Cardiac fibroblast (primary cell): ENCODE data around the gene ZNF835.

Source experiments
- DNase-seq, 2 donors: peaks; one replicate each; pipeline versions ENCODE4 v3.0.0 to v3.0.0-alpha.2; 2010; ENCODE audit warnings: low read depth in 2 of 2
- H3K4me3 ChIP-seq, 2 donors: replicated peaks in 1 of 2; 1 replicate in 1 of 2; 2 replicates in 1 of 2; pipeline ENCODE4 v1.5.1; 2011; ENCODE audit warnings: low read depth in 2 of 2, low read length in 2 of 2, mild to moderate bottlenecking in 2 of 2, moderate library complexity in 1 of 2
- CTCF ChIP-seq: IDR thresholded peaks from one replicate; pipeline ENCODE4 v1.5.1; 2011; ENCODE audit warnings: low read depth, mild to moderate bottlenecking, low read length, inconsistent platforms

ZNF835 gene

GRCh38 chr19:56671613-56671994 lies at the start of gene ZNF835:
Gene ZNF835, minus strand, starts transcription at chr19:56671757. Its CDS starts 6,559 bp downstream, at chr19:56665198.
- TF ChIP-seq CTCF: no peak
- H3K4me3 ChIP-seq: peak within 1 kb of the TSS in 1 of 2 donors; percentile 27
- DNase-seq: peak; percentile 53 to 58

- TF ChIP-seq CTCF: no peak
- no peak overlapping the region for H3K4me3 ChIP-seq
- peak in 1 of 2 donors; percentile 1 for DNase-seq
Observed at GRCh38 chr19:56720281-56720680, 48.7 kb upstream of the ZNF835 start.

GRCh38 chr19:56718231-56718630 lies 46.7 kb upstream of the ZNF835 start:
- TF ChIP-seq CTCF: no peak
- H3K4me3 ChIP-seq: no peak overlapping the region
- DNase-seq: no peak

GRCh38 chr19:56712611-56713276 lies 41.2 kb upstream of the ZNF835 start:
- no peak for TF ChIP-seq CTCF
- DNase-seq: no peak
- no peak overlapping the region for H3K4me3 ChIP-seq

- no peak for DNase-seq
- H3K4me3 ChIP-seq: no peak overlapping the region
- TF ChIP-seq CTCF: no peak
Observed at GRCh38 chr19:56710437-56710836, 38.9 kb upstream of the ZNF835 start.

- no peak overlapping the region for H3K4me3 ChIP-seq
- DNase-seq: no peak
- TF ChIP-seq CTCF: no peak
Observed at GRCh38 chr19:56707821-56708220, 36.3 kb upstream of the ZNF835 start.

- no peak for TF ChIP-seq CTCF
- no peak for DNase-seq
- no peak overlapping the region for H3K4me3 ChIP-seq
Observed at GRCh38 chr19:56705939-56706338, 34.4 kb upstream of the ZNF835 start.
